Kidney glomerular epithelial cell (primary cell): ENCODE data around the gene SLC51A.
"Not testable (repeated sequence)": the region's sequence is repeated elsewhere in the genome, so short reads cannot be mapped to it uniquely, and the experiment has no call there.

Experiments used
- DNase-seq: peaks from one replicate; lab custom pipeline; 2025; lab: John Stamatoyannopoulos, UW

The SLC51A gene

GRCh38 chr3:196193133-196193735, 23.1 kb upstream of the SLC51A start:
- no peak for DNase-seq

GRCh38 chr3:196193736-196194541, 22.4 kb upstream of the SLC51A start:
- DNase-seq = no peak

- no peak for DNase-seq
Measured at GRCh38 chr3:196194542-196194915, 21.8 kb upstream of the SLC51A start.

- DNase-seq = no peak
Measured at GRCh38 chr3:196195664-196196265, 20.6 kb upstream of the SLC51A start.

- no peak for DNase-seq
Measured at GRCh38 chr3:196197524-196197923, 18.8 kb upstream of the SLC51A start.

- no peak for DNase-seq
Measured at GRCh38 chr3:196198081-196198675, 18.2 kb upstream of the SLC51A start.

- DNase-seq = no peak
Measured at GRCh38 chr3:196198771-196199753, 17.3 kb upstream of the SLC51A start.

- no peak for DNase-seq
Measured at GRCh38 chr3:196202516-196202970, 13.8 kb upstream of the SLC51A start.

GRCh38 chr3:196203846-196204245, 12.5 kb upstream of the SLC51A start:
- no peak for DNase-seq

GRCh38 chr3:196205442-196206205, 10.7 kb upstream of the SLC51A start:
- not testable (repeated sequence) for DNase-seq

GRCh38 chr3:196207159-196207832, 9.0 kb upstream of the SLC51A start:
- no peak for DNase-seq

- no peak for DNase-seq
Measured at GRCh38 chr3:196207833-196208607, 8.3 kb upstream of the SLC51A start.

- DNase-seq = no peak
Measured at GRCh38 chr3:196208942-196209695, 7.2 kb upstream of the SLC51A start.

GRCh38 chr3:196209944-196210672, 6.2 kb upstream of the SLC51A start:
- not testable (repeated sequence) for DNase-seq

- no peak for DNase-seq
Measured at GRCh38 chr3:196210673-196211556, 5.4 kb upstream of the SLC51A start, which contains the start of gene ZDHHC19. Gene ZDHHC19, minus strand, starts transcription at chr3:196211400. Its CDS starts 85 bp downstream, at chr3:196211315.

GRCh38 chr3:196214783-196215441, 1.4 kb upstream of the SLC51A start:
- no peak for DNase-seq
